Mucosa of descending colon (tissue), 3 donors: ENCODE measurements around the gene ATF6B. TPM values are rescaled to one million over a fixed set of nuclear protein-coding genes. Genes with fewer than 3 reads are reported as not detected.

Source experiments
- ATAC-seq: fragments of 200-7000 bp; cut with Tn5 transposase; one replicate; pipeline ENCODE4 v1.9.1; 2020; ENCODE audit warnings: mild to moderate bottlenecking, moderate library complexity
- DNase-seq, 3 donors: peaks; one replicate each; pipeline ENCODE4 v3.0.0-alpha.2; 2020
- H3K36me3 ChIP-seq: fragments of 200-600 bp; one replicate; pipeline ENCODE4 v1.8.0; 2021; ENCODE audit warnings: low read depth, mild to moderate bottlenecking
- H3K4me1 ChIP-seq: fragments of 200-600 bp; one replicate; pipeline ENCODE4 v1.8.0; 2021; ENCODE audit warnings: low read depth, mild to moderate bottlenecking
- H3K4me3 ChIP-seq: fragments of 200-600 bp; one replicate; pipeline ENCODE4 v1.8.0; 2021; ENCODE audit warnings: mild to moderate bottlenecking
- H3K9me3 ChIP-seq: fragments of 200-600 bp; one replicate; pipeline ENCODE4 v1.8.0; 2021; ENCODE audit warnings: mild to moderate bottlenecking
- CTCF ChIP-seq: fragments of 200-600 bp; IDR thresholded peaks from one replicate; pipeline ENCODE4 v1.8.0; 2022; ENCODE audit warnings: antibody characterized with exemption, mild to moderate bottlenecking
- intact Hi-C, 2 donors: fragments of 100-400 bp; cut with DNase I in 1 of 2; cut with micrococcal nuclease in 1 of 2; formaldehyde crosslinking; loops; one replicate each; pipeline versions ENCODE4 v1.11.0 to v1.11.1; 2022; cut with DNase I, micrococcal nuclease
- total RNA-seq, 3 donors: library from RNA; stranded (reverse); fragmentation: NEBNext Ultra II Directional in 2 of 3; extraction: Animal tissue kit (Norgen Biotek cat#: 25700) in 2 of 3; gene quantifications; one replicate each; pipeline versions ENCODE4 v1.2.1 to v1.2.4, GENCODE V29; 2021 to 2023
- donor health status: DM: no; HTN: no; CAD: no; lungs with moderate emphysema.
- donor health status: DM: no; HTN: no; CAD: no.
- donor health status: DM: no; HTN: yes; CAD: no.

The ATF6B gene
- total RNA-seq, 3 donors from 2014 or later = 79.9 to 121 (median 97.4) TPM

- Histone ChIP-seq H3K4me1 (peaks cover 30% of the 10 kb centered on the region), H3K36me3 (peaks cover 4% of the 10 kb centered on the region), H3K4me3 (peak overlapping the region; percentile 58), H3K9me3 (no peaks in the 10 kb centered on the region)
- intact Hi-C loops = no loop called here
- DNase-seq (no peak), ATAC-seq (no peak)
- TF ChIP-seq CTCF = no peak
Measured at GRCh38 chr6:32175322-32175710, 47.3 kb upstream of the ATF6B start.

- Histone ChIP-seq H3K4me1 (peaks cover 22% of the 10 kb centered on the region), H3K9me3 (no peaks in the 10 kb centered on the region), H3K4me3 (no peak overlapping the region), H3K36me3 (peaks cover 4% of the 10 kb centered on the region)
- intact Hi-C loops = no loop called here
- no peak for DNase-seq
- TF ChIP-seq CTCF = no peak
- no peak for ATAC-seq
Measured at GRCh38 chr6:32174416-32174815, 46.4 kb upstream of the ATF6B start.

- peaks cover 17% of the 10 kb centered on the region for H3K4me1 ChIP-seq
- DNase-seq = no peak
- no peak overlapping the region for H3K4me3 ChIP-seq
- peaks cover 4% of the 10 kb centered on the region for H3K36me3 ChIP-seq
- no peak for ATAC-seq
- intact Hi-C loops = no loop called here
- no peaks in the 10 kb centered on the region for H3K9me3 ChIP-seq
- TF ChIP-seq CTCF = no peak
Measured at GRCh38 chr6:32173051-32173727, 45.1 kb upstream of the ATF6B start.

- ATAC-seq (no peak), DNase-seq (no peak)
- Histone ChIP-seq H3K9me3 (no peaks in the 10 kb centered on the region), H3K36me3 (no peaks in the 10 kb centered on the region), H3K4me3 (no peak overlapping the region), H3K4me1 (peaks cover 7% of the 10 kb centered on the region)
- TF ChIP-seq CTCF = no peak
- intact Hi-C loops = no loop called here
Measured at GRCh38 chr6:32171234-32171633, 43.2 kb upstream of the ATF6B start.

GRCh38 chr6:32170294-32170693 lies 42.2 kb upstream of the ATF6B start:
- H3K4me3 ChIP-seq = no peak overlapping the region
- TF ChIP-seq CTCF = no peak
- H3K36me3 ChIP-seq = no peaks in the 10 kb centered on the region
- DNase-seq (peak in 2 of 3 donors; percentile 8 to 33), ATAC-seq (no peak)
- peaks cover 6% of the 10 kb centered on the region for H3K4me1 ChIP-seq
- H3K9me3 ChIP-seq = no peaks in the 10 kb centered on the region
- intact Hi-C loops = no loop called here
